NCI-H2227 treated with DMSO at 0.1 percent for 48 hours (cell line): ENCODE results near the gene PPP1R9B.

Experiments
- DNase-seq: peaks from one replicate; lab custom pipeline; 2025; lab: John Stamatoyannopoulos, UW

Gene PPP1R9B

GRCh38 chr17:50088952-50089825 is 61.3 kb downstream of the PPP1R9B start:
- DNase-seq, result no peak

GRCh38 chr17:50087912-50088405 is 62.5 kb downstream of the PPP1R9B start:
- no peak for DNase-seq

- DNase-seq, result peak; percentile 44
Observed at GRCh38 chr17:50087246-50087911, 63.1 kb downstream of the PPP1R9B start.
